Astrocyte of the cerebellum (primary cell): ENCODE data around the gene MED15.

Experiments used
- DNase-seq: peaks from one replicate; pipeline ENCODE4 v3.0.0-alpha.2; 2011; ENCODE audit warnings: low read depth
- H3K4me3 ChIP-seq: 2 replicates; pipeline ENCODE4 v1.5.1; 2011; ENCODE audit warnings: mild to moderate bottlenecking, low read depth, low read length, moderate library complexity
- in situ Hi-C: cut with HindIII; loops from 2 replicates; pipeline ENCODE4 v1.10.0; 2017; ENCODE audit warnings: low sequenced_read_pairs
- TF ChIP-seq, protein P1 (sequence below): IDR thresholded peaks from 2 replicates; pipeline ENCODE4 v1.5.1; 2012; ENCODE audit warnings: low read length, low read depth, moderate library complexity, mild to moderate bottlenecking; ENCODE audit errors: missing control alignments

MED15 gene

DNA sequence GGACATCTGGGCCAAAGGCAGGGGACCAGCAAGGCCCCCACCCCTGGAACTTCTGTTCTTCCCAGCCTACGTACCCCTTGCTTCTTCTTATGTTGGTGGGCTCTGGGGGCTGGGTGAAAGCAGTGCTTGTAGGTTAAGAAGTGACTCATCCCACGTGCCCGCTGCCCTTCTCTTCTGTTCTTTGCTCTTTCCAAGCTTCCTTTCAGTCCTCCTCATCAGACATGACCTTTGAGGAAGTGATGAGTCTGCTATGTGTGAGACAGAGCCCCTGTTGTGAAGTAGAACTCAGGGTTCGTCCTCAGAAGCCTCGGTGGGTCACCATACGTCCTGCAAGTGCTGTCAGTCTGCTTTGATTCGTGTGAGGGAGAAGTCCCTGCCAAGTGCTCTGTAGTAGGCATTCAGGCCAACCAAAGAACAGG lies 12.7 kb downstream of the MED15 start:
- TF ChIP-seq, protein P1, sequence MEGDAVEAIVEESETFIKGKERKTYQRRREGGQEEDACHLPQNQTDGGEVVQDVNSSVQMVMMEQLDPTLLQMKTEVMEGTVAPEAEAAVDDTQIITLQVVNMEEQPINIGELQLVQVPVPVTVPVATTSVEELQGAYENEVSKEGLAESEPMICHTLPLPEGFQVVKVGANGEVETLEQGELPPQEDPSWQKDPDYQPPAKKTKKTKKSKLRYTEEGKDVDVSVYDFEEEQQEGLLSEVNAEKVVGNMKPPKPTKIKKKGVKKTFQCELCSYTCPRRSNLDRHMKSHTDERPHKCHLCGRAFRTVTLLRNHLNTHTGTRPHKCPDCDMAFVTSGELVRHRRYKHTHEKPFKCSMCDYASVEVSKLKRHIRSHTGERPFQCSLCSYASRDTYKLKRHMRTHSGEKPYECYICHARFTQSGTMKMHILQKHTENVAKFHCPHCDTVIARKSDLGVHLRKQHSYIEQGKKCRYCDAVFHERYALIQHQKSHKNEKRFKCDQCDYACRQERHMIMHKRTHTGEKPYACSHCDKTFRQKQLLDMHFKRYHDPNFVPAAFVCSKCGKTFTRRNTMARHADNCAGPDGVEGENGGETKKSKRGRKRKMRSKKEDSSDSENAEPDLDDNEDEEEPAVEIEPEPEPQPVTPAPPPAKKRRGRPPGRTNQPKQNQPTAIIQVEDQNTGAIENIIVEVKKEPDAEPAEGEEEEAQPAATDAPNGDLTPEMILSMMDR, result no peak
- DNase-seq, result no peak
- H3K4me3 ChIP-seq, result no peak overlapping the region
- in situ Hi-C loops, result no loop called here

DNA sequence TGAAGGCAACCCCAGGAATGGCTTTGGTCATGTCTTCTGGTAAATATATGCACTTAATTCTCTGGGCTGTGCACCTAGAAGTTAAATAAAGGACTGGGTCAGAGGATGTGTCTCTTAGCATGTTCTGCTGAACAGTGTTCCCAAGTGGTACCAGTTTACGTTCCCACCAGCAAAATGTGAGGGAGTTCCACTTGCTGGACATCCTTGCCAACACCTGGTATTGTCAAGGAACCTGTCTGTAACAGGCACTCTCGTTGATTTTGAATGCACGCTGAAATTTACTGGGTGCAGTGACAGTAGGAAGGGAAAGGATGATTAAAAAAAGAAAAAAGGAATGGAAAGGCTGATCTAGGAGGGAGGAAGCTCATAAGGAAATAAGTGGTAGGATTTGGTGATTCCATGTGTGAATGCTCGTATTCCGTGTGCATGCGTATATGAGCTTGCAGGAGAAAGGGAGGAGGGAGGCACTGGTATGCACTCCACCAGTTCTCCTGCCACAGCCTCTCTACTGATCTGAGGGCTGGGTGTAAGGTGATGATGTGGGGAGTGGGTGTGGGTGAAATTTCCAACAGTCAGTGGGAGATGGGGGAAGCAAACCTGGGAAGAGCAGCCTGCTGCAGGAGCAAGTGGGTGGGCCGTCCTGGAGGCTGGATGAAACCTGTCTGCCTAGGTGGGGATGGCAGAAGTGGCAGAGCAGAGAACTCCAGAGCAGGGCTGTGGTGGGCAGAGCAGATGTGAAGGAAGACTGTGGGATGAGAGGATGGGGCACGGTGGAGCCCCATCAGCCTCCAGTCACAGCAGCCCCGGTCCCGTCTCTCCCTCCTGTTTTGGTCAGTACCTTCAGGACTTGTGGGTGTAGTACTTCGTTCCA lies 15.0 kb downstream of the MED15 start:
- in situ Hi-C loops, result no loop called here
- H3K4me3 ChIP-seq, result no peak overlapping the region
- TF ChIP-seq, protein P1, result no peak
- no peak for DNase-seq

DNA sequence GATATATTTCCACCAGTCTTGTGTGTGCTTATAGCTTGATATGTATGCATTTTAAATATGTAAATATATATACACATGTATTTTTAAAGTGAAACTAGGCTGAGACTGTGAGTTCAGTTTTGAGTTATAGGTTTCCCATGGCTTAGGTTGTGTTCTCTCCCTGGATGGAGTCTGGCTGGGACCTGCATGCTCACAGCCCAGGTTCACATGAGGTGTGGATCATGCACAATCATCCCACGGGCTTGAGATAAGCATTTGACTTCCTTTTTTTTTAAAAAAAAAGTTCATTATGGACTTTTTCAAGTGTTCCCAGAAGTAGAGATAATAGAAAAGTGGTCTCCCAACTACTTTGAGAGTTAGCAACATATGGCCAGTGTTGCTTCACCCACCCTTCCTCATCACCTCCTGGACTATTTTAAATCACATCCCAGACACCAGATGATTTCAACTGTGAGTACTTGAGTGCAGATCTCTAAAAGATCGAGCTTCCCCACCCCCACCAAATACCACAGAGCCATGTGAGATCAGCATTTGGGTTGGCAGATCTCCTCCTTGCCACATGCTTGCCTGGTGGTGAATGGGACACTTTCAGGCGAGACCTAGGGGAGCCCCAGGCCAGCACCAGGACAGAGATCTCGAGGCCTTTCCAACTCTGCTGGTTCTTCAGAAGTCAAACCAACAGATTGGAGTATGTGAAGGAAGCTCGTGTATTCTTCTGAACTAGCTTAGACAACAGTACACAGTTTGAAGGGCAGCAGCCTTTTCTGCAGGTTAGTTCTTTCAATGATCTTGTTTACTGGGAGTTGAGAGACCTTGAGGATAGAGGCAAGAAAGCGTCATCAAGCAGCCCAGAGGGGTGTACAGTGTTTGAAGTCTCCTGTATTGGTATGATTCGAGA lies 15.9 kb downstream of the MED15 start:
- in situ Hi-C loops, result no loop called here
- DNase-seq, result no peak
- TF ChIP-seq, protein P1, result no peak

DNA sequence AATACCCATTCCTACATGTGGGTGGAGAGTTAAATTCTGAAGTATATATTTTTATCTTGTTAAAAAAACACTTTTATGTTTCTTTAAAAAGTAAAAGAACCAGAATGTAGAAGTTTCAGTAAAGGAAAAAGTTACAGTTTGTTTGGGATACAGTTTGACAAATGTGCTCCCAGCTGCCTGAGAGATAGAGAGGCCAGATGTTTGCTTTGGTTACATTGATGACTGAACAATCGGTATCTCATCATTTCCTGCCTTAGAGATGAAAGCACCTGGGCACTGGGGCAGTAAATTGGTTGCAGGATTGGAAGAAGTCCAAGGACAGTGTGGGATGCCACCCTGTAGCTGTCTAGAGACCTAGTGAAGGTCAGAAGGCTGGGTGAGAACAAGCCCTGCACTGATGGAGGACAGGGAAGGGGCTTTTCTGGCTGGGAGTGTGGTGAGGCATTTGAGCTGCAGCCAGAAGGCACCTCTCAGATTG lies 16.6 kb downstream of the MED15 start:
- no peak for DNase-seq
- no peak overlapping the region for H3K4me3 ChIP-seq
- in situ Hi-C loops, result no loop called here
- TF ChIP-seq, protein P1, result no peak

More for the DNA sequence above, 15.9 kb downstream of the MED15 start:
- no peak overlapping the region for H3K4me3 ChIP-seq

DNA sequence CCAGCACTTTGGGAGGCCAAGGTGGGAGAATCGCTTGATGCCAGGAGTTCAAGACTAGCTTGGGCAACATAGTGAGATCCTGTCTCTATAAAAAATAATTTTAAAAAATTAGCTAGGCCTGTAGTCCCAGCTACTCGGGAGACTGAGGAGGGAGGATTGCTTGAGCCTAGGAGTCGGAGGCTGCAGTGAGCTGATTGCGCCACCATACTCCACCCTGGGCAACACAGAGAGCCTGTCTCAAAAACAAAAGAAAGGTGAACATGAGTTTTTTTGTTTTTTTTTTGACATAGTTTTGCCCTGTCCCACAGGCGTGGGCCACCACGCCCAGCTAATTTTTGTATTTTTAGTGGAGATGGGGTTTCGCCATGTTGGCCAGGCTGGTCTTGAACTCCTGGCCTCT lies 17.6 kb downstream of the MED15 start:
- in situ Hi-C loops, result no loop called here
- TF ChIP-seq, protein P1, result no peak
- no peak overlapping the region for H3K4me3 ChIP-seq
- DNase-seq, result no peak

DNA sequence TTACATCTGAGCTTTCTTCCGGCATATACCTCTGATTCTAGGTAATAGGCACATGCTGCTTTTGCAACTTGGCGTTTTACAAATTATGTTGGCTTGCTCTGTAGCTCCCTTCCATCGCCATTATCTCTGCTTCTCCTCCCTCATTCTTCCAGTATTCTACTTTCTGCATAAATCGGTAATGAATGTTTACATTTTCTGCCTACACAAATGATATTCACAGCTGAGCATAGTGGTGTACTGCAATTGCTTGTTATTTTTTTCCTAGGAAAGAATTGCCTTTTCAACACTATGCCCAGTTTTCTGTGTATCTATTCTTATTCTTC lies 18.9 kb downstream of the MED15 start:
- DNase-seq, result no peak
- in situ Hi-C loops, result no loop called here
- H3K4me3 ChIP-seq, result no peak overlapping the region
- TF ChIP-seq, protein P1, result no peak
